Mesothelial cell of epicardium (in vitro differentiated cells): ENCODE measurements around the gene C17orf58. TPM values are rescaled to one million over a fixed set of nuclear protein-coding genes. Genes with fewer than 3 reads are reported as not detected.
A peak's percentile ranks its signal among the peaks of the same experiment; 100 is the strongest.
"Not testable (repeated sequence)": the region's sequence is repeated elsewhere in the genome, so short reads cannot be mapped to it uniquely, and the experiment has no call there.

Experiments used
- DNase-seq, 2 experiments: peaks; one replicate each; pipeline ENCODE4 v3.0.0; 2021; ENCODE audit warnings: low spot score in 2 of 2; ENCODE audit not compliant: unreplicated experiment in 2 of 2
- H3K27ac Mint-ChIP-seq: 2 replicates; pipeline ENCODE4 v1.8.0; 2021; ENCODE audit warnings: mixed read lengths
- H3K27me3 Mint-ChIP-seq: 2 replicates; pipeline ENCODE4 v1.8.0; 2021; ENCODE audit warnings: low read depth, mixed read lengths
- H3K36me3 Mint-ChIP-seq: 2 replicates; pipeline ENCODE4 v1.8.0; 2021; ENCODE audit warnings: mixed read lengths
- H3K4me1 Mint-ChIP-seq: 2 replicates; pipeline ENCODE4 v1.8.0; 2021; ENCODE audit warnings: mixed read lengths
- H3K4me3 Mint-ChIP-seq: 2 replicates; pipeline ENCODE4 v1.8.0; 2021; ENCODE audit warnings: mild to moderate bottlenecking, moderate library complexity, mixed read lengths
- H3K9me3 Mint-ChIP-seq: 2 replicates; pipeline ENCODE4 v1.8.0; 2021; ENCODE audit warnings: mixed read lengths
- total RNA-seq: library from RNA; stranded (reverse); gene quantifications from 3 replicates; pipeline ENCODE4 v1.2.1, GENCODE V29; 2021
- TF ChIP-seq, protein P1 (sequence below): fragments of 200-600 bp; sonication (generic); IDR thresholded peaks from one replicate; pipeline ENCODE4 v1.5.0; 2021; ENCODE audit warnings: antibody characterized with exemption; ENCODE audit not compliant: unreplicated experiment

The C17orf58 gene
- total RNA-seq, 1 donor from 2014 or later: 6.6 TPM

DNA sequence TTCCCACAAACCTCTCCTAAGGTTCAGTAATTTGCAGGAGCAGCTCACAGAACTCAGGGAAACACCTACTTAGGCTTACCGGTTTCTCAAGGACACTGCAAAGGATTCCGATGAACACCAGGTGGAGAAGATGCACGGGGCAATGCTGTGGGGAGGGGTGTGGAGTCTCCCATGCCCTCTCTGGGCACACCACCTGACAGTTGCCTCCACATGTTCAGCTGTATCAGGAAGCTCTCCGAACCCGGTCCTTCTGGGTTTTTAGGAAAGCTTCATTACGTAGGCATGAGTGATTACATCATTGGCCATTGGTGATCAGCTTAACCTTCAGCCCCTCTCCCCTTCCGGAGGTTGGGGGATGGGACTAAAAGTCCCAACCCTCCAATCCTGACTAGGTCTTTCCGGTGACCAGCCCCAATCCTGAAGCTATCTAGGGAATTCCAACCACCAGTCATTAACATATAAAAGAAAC is 21.6 kb downstream of the C17orf58 start:
- peaks cover 2% of the 10 kb centered on the region for H3K4me1 Mint-ChIP-seq
- peak overlapping the region; percentile 34 for H3K27ac Mint-ChIP-seq
- no peak for DNase-seq
- H3K9me3 Mint-ChIP-seq: no peaks in the 10 kb centered on the region
- H3K27me3 Mint-ChIP-seq: no peaks in the 10 kb centered on the region
- H3K4me3 Mint-ChIP-seq: no peak overlapping the region
- TF ChIP-seq, protein P1, sequence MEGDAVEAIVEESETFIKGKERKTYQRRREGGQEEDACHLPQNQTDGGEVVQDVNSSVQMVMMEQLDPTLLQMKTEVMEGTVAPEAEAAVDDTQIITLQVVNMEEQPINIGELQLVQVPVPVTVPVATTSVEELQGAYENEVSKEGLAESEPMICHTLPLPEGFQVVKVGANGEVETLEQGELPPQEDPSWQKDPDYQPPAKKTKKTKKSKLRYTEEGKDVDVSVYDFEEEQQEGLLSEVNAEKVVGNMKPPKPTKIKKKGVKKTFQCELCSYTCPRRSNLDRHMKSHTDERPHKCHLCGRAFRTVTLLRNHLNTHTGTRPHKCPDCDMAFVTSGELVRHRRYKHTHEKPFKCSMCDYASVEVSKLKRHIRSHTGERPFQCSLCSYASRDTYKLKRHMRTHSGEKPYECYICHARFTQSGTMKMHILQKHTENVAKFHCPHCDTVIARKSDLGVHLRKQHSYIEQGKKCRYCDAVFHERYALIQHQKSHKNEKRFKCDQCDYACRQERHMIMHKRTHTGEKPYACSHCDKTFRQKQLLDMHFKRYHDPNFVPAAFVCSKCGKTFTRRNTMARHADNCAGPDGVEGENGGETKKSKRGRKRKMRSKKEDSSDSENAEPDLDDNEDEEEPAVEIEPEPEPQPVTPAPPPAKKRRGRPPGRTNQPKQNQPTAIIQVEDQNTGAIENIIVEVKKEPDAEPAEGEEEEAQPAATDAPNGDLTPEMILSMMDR: no peak
- H3K36me3 Mint-ChIP-seq: peaks cover 39% of the 10 kb centered on the region

DNA sequence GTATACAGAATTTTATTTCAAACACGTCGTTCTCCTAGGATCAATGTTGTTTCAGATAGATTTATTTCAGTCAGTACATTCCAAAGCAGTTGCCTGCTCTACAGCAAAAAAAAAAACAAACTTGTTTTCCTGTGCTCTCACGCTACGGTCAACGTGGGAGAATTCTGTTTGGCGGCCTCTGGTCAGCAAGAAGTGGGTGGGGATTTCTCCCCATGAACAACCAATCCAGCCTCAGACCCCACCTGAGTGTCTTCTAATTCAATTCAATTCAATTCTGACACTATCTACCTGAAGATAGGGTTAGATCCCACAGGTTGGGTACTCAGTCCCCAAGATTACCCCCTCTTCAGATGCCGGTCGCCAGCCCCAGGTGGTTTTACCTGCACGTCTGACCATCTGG is 22.1 kb downstream of the C17orf58 start:
- TF ChIP-seq, protein P1: no peak
- Mint-ChIP-seq H3K4me1 (peaks cover 2% of the 10 kb centered on the region), H3K27me3 (no peaks in the 10 kb centered on the region), H3K4me3 (no peak overlapping the region), H3K27ac (peak overlapping the region; percentile 34), H3K36me3 (peaks cover 37% of the 10 kb centered on the region), H3K9me3 (no peaks in the 10 kb centered on the region)
- DNase-seq: no peak

DNA sequence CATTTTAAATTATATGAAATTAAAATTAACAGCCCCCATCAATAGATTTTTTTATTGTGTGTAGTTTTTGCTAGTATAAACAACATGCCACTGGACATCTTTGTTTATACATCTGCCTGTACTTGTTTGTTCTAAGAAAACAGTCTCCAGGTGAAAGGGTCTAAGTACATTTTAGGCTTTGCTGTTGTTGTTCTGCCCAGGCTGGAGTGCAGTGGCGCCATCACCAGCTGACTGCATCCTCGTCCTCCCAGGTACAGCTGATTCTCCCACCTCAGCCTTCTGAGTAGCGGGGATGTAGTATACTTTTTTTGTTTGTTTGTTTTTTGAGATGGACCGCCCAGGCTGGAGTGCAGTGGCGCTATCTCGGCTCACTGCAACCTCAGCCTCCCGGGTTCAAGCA is 25.5 kb downstream of the C17orf58 start:
- no peaks in the 10 kb centered on the region for H3K9me3 Mint-ChIP-seq
- H3K36me3 Mint-ChIP-seq: peaks cover 40% of the 10 kb centered on the region
- H3K27me3 Mint-ChIP-seq: no peaks in the 10 kb centered on the region
- TF ChIP-seq, protein P1: no peak
- peaks cover 2% of the 10 kb centered on the region for H3K4me1 Mint-ChIP-seq
- no peak overlapping the region for H3K4me3 Mint-ChIP-seq
- no peak for DNase-seq
- H3K27ac Mint-ChIP-seq: no peak overlapping the region

DNA sequence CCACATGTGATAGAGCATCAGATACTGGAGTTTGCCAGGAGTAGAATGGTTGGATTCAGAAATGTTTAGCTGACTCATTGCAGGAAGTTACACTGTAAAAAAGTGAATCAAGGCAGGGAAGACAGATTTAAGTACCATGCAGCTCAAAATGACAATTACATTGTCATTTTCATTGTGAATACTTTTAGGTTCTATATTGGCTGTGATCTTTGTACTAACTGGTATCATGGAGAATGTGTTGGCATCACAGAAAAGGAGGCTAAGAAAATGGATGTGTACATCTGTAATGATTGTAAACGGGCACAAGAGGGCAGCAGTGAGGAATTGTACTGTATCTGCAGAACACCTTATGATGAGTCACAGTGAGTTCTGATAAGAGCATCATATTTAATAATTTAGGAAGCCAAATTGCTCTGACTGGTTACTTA is 33.1 kb downstream of the C17orf58 start:
- Mint-ChIP-seq H3K36me3 (peaks cover 37% of the 10 kb centered on the region), H3K27ac (peak overlapping the region; percentile 22)
- not testable (repeated sequence) for H3K9me3 Mint-ChIP-seq, H3K4me3 Mint-ChIP-seq, H3K27me3 Mint-ChIP-seq, H3K4me1 Mint-ChIP-seq
- TF ChIP-seq, protein P1: peak; percentile 64
- peak; percentile 40 to 61 for DNase-seq

DNA sequence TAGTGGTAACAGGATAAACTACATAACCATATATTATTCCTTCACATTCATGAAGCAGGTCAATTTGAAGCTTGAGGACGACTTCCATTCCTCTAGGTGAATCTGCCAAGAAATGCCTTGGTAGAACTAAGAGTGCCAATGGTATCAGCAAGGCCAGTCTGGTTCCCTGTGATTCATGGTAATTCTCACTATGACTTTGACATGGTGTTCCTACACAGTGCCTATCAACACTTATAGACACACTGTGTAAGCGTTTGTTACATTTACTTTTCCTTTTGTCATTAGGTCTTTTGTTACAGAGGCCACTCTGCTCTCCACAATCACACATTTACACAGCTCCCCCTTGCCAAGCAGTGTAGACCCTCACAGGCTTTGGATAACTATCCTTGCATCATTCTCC is 34.1 kb downstream of the C17orf58 start:
- peak overlapping the region; percentile 35 for H3K27ac Mint-ChIP-seq
- H3K36me3 Mint-ChIP-seq: peaks cover 40% of the 10 kb centered on the region

DNA sequence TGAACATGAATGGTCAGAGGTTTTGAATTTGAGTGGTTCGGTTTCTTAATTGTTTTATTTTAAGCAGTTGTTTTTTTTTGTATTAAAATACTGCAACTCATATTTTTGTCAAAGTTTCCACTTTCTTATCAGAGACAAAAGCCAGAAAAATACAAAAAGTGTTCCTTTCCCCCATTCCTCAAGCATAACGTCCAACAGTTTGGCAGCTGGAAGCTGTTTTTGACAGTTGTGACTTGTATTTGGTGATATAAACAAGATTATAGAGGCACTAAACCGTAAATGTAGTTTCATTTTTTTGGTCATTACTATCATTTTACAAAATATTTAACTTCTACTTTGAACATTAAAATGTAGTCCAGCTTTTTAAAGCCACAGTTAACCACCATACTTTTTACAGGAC is 36.0 kb downstream of the C17orf58 start:
- DNase-seq, H3K4me3 Mint-ChIP-seq, H3K9me3 Mint-ChIP-seq, H3K27me3 Mint-ChIP-seq, H3K27ac Mint-ChIP-seq, H3K4me1 Mint-ChIP-seq: not testable (repeated sequence)
- H3K36me3 Mint-ChIP-seq: peaks cover 32% of the 10 kb centered on the region

More for the DNA sequence above, 34.1 kb downstream of the C17orf58 start:
- DNase-seq, H3K9me3 Mint-ChIP-seq, H3K27me3 Mint-ChIP-seq, H3K4me3 Mint-ChIP-seq, H3K4me1 Mint-ChIP-seq: not testable (repeated sequence)

DNA sequence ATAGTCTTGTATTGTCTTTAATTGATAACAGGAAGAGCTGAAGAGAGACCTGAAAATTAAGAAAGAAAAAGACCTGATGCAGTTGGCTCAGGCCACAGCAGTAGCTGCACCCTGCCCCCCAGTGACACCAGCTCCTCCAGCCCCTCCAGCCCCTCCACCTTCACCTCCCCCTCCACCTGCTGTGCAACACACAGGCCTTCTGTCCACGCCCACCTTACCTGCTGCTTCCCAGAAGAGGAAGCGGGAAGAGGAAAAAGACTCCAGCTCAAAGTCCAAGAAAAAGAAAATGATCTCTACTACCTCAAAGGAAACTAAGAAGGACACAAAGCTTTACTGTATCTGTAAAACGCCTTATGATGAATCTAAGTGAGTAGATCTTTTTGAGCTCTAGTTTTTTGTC is 36.8 kb downstream of the C17orf58 start:
- peak overlapping the region; percentile 61 for H3K27ac Mint-ChIP-seq
- H3K4me1 Mint-ChIP-seq: no peaks in the 10 kb centered on the region
- no peak overlapping the region for H3K4me3 Mint-ChIP-seq
- H3K36me3 Mint-ChIP-seq: peaks cover 38% of the 10 kb centered on the region
- H3K9me3 Mint-ChIP-seq: no peaks in the 10 kb centered on the region
- H3K27me3 Mint-ChIP-seq: no peaks in the 10 kb centered on the region
- DNase-seq: no peak
- TF ChIP-seq, protein P1: no peak
